GM12878 (cell line): ENCODE data around the gene ZNF592. TPM values are rescaled to one million over a fixed set of nuclear protein-coding genes. Genes with fewer than 3 reads are reported as not detected.

Source experiments
- ATAC-seq: fragments of 200-7000 bp; cut with Tn5 transposase; 3 replicates; pipeline ENCODE4 v1.9.1; 2020; ENCODE audit warnings: mild to moderate bottlenecking, moderate library complexity
- BruUV-seq: library from RNA; stranded (reverse); fragments of 400-500 nt; replicated peaks from 2 replicates; lab custom pipeline; 2021; lab: Mats Ljungman, UMichigan
- CTCF ChIA-PET: fragments of 300-600 bp; sonication (Branson Sonifier 250); formaldehyde crosslinking; extraction: SDS; loops from one replicate; lab custom pipeline; 2021; ENCODE audit warnings: inconsistent platforms; lab: Yijun Ruan, JAX
- POLR2A ChIA-PET: fragments of 350-600 bp; formaldehyde crosslinking; extraction: SDS; loops from one replicate; lab custom pipeline; 2021; ENCODE audit warnings: inconsistent platforms; lab: Charles Lee
- RAD21 ChIA-PET: fragments of 300-600 bp; sonication (Branson Sonifier 250); formaldehyde crosslinking; loops from one replicate; lab custom pipeline; 2023; ENCODE audit warnings: antibody characterized with exemption; ENCODE audit not compliant: unreplicated experiment; lab: Charles Lee
- SMC1A ChIA-PET: fragments of 300-600 bp; sonication (Branson Sonifier 250); formaldehyde crosslinking; loops from one replicate; lab custom pipeline; 2023; ENCODE audit not compliant: unreplicated experiment, uncharacterized antibody; lab: Charles Lee
- DNase-seq: peaks from one replicate; pipeline ENCODE4 v3.0.0-alpha.2; 2011; ENCODE audit warnings: low read depth, low spot score
- FAIRE-seq: peaks from 3 replicates; lab custom pipeline; 2011; peaks lifted over from hg19 to GRCh38; lab: Jason Lieb, UNC
- H2AFZ ChIP-seq: 2 replicates; pipeline ENCODE4 v1.6.0; 2011; ENCODE audit warnings: low read depth, low read length, control low read depth; ENCODE audit not compliant: control insufficient read depth
- H3K27ac ChIP-seq: 2 replicates; pipeline ENCODE4 v1.5.1; 2011; ENCODE audit warnings: control low read depth; ENCODE audit not compliant: control insufficient read depth, insufficient read depth
- H3K27me3 ChIP-seq, 2 experiments: replicated peaks in 1 of 2; 2 replicates each; pipeline versions ENCODE4 v1.6.0 to v1.6.1; 2011; ENCODE audit warnings: low read length in 1 of 2; ENCODE audit not compliant: control insufficient read depth in 2 of 2, insufficient read depth in 2 of 2
- H3K36me3 ChIP-seq, 2 experiments: 2 replicates each; pipeline ENCODE4 v1.5.1; 2011; ENCODE audit warnings: low read length in 1 of 2; ENCODE audit not compliant: control insufficient read depth in 2 of 2, insufficient read depth in 2 of 2
- H3K4me1 ChIP-seq: 2 replicates; pipeline ENCODE4 v1.6.1; 2011; ENCODE audit warnings: mild to moderate bottlenecking, low read length, moderate library complexity, mixed read lengths; ENCODE audit not compliant: control insufficient read depth, insufficient read depth
- H3K4me2 ChIP-seq: 2 replicates; pipeline ENCODE4 v1.6.0; 2011; ENCODE audit warnings: control low read depth; ENCODE audit not compliant: control insufficient read depth, insufficient read depth
- H3K4me3 ChIP-seq: fragments of 200-600 bp; sonication (generic); 2 replicates; pipeline ENCODE4 v1.5.1; 2016
- H3K79me2 ChIP-seq: 2 replicates; pipeline ENCODE4 v1.6.0; 2011; ENCODE audit warnings: low read length; ENCODE audit not compliant: control insufficient read depth, insufficient read depth
- H3K9ac ChIP-seq: 2 replicates; pipeline ENCODE4 v1.8.0; 2011; ENCODE audit warnings: low read length, control low read depth, mixed read lengths; ENCODE audit not compliant: control insufficient read depth, insufficient read depth
- H3K9me3 ChIP-seq: replicated peaks from 3 replicates; pipeline ENCODE4 v1.5.1; 2011; ENCODE audit warnings: mild to moderate bottlenecking, low read length; ENCODE audit not compliant: control insufficient read depth, insufficient read depth
- H4K20me1 ChIP-seq: 2 replicates; pipeline ENCODE4 v1.6.0; 2011; ENCODE audit not compliant: control insufficient read depth, insufficient read depth
- CREB1 ChIP-seq: IDR thresholded peaks from 2 replicates; pipeline ENCODE4 v1.6.1; 2012; ENCODE audit warnings: low read depth, mild to moderate bottlenecking, inconsistent platforms
- EED ChIP-seq: sonication (generic); IDR thresholded peaks from 2 replicates; pipeline ENCODE4 v1.6.1; 2016; ENCODE audit warnings: antibody characterized with exemption, low read depth
- ETV6 ChIP-seq, 2 experiments: fragments of 450-650 bp in 1 of 2; IDR thresholded peaks in 1 of 2; conservative IDR thresholded peaks in 1 of 2; 2 replicates each; pipeline ENCODE4 v1.6.1; 2014; ENCODE audit warnings: antibody characterized with exemption in 1 of 2, borderline replicate concordance in 1 of 2, low read depth in 1 of 2, mild to moderate bottlenecking in 1 of 2, moderate library complexity in 1 of 2
- GATAD2B ChIP-seq: fragments of 450-650 bp; conservative IDR thresholded peaks from 2 replicates; pipeline ENCODE4 v1.6.1; 2017; ENCODE audit warnings: low read depth, mild to moderate bottlenecking, moderate library complexity
- IKZF1 ChIP-seq: fragments of 450-650 bp; conservative IDR thresholded peaks from 2 replicates; pipeline ENCODE4 v1.6.1; 2017; ENCODE audit warnings: antibody characterized with exemption, mild to moderate bottlenecking
- JUNB ChIP-seq: IDR thresholded peaks from 2 replicates; pipeline ENCODE4 v1.6.1; 2016; ENCODE audit warnings: antibody characterized with exemption, mild to moderate bottlenecking
- MTA2 ChIP-seq: fragments of 450-650 bp; IDR thresholded peaks from 2 replicates; pipeline ENCODE4 v1.6.1; 2016; ENCODE audit warnings: low read depth, mild to moderate bottlenecking, moderate library complexity
- NR2F1 ChIP-seq: fragments of 450-650 bp; conservative IDR thresholded peaks from 2 replicates; pipeline ENCODE4 v1.6.1; 2017; ENCODE audit warnings: mild to moderate bottlenecking
- POLR2AphosphoS2 ChIP-seq: IDR thresholded peaks from 2 replicates; pipeline ENCODE4 v1.6.1; 2011; ENCODE audit warnings: low read depth, mild to moderate bottlenecking, low read length, improper control_type of control experiment, moderate library complexity
- RCOR1 ChIP-seq: conservative IDR thresholded peaks from 2 replicates; pipeline ENCODE4 v1.6.1; 2012; ENCODE audit warnings: low read depth, low read length, improper control_type of control experiment
- SIN3A ChIP-seq: IDR thresholded peaks from 2 replicates; pipeline ENCODE4 v1.6.1; 2012; ENCODE audit warnings: low read depth, low read length, improper control_type of control experiment
- TCF12 ChIP-seq: IDR thresholded peaks from 2 replicates; pipeline ENCODE4 v1.6.1; 2011; ENCODE audit warnings: low read depth, mild to moderate bottlenecking, low read length
- ZNF24 ChIP-seq: fragments of 450-650 bp; IDR thresholded peaks from 2 replicates; pipeline ENCODE4 v1.6.1; 2017; ENCODE audit warnings: antibody characterized with exemption, mild to moderate bottlenecking
- ZNF384 ChIP-seq: IDR thresholded peaks from 2 replicates; pipeline ENCODE4 v1.6.1; 2012; ENCODE audit warnings: low read depth, mild to moderate bottlenecking, low read length, improper control_type of control experiment, borderline replicate concordance
- ZSCAN29 ChIP-seq: fragments of 450-650 bp; IDR thresholded peaks from 2 replicates; pipeline ENCODE4 v1.6.1; 2017; ENCODE audit warnings: mild to moderate bottlenecking, moderate library complexity
- WGBS: methylation state at CpG from one replicate; pipeline ENCODE4 v1.1.6; 2016; ENCODE audit warnings: low lambda C conversion rate; ENCODE audit not compliant: insufficient replicate concordance, insufficient coverage; ENCODE audit errors: missing lambda C conversion rate; 5-methylcytosine and 5-hydroxymethylcytosine counted together
- in situ Hi-C: fragments of 300-500 bp; cut with MboI; formaldehyde crosslinking; loops from 9 replicates; pipeline ENCODE4 v1.14.3; 2018; ENCODE audit warnings: mixed read lengths
- intact Hi-C: fragments of 100-400 bp; cut with micrococcal nuclease; formaldehyde crosslinking; loops from one replicate; pipeline ENCODE4 v1.14.2; 2022; ENCODE audit not compliant: unreplicated experiment
- polyA plus RNA-seq, 11 experiments: library from polyadenylated mRNA; depleted of rRNA in 4 of 11; unstranded in 6 of 11; stranded (reverse) in 5 of 11; fragments of >200 nt; fragmentation: Nextera tagmentation in 4 of 11; fragmentation: Illumina TruSeq in 1 of 11; extraction: Ambion mirVana in 4 of 11; extraction: Trizol in 1 of 11; gene quantifications; 1 replicate in 1 of 11; 2 replicates in 10 of 11; pipeline versions ENCODE4 v1.2.1 to v1.2.3, GENCODE V29; 2011 to 2016; ENCODE audit warnings: inconsistent platforms in 2 of 11, missing spikeins in 2 of 11, low read depth in 1 of 11
- total RNA-seq, 4 experiments: library from RNA; depleted of rRNA in 3 of 4; stranded (reverse); fragments of >200 nt in 3 of 4; fragmentation: Illumina TruSeq in 1 of 4; extraction: Trizol in 1 of 4; gene quantifications; 2 replicates each; pipeline versions ENCODE4 v1.2.1 to v1.2.3, GENCODE V29; 2013 to 2021
- TF ChIP-seq, protein P1 (sequence below): fragments of 150-350 bp; IDR thresholded peaks from 2 replicates; pipeline ENCODE4 v1.6.1; 2014; ENCODE audit warnings: mild to moderate bottlenecking, low read depth, low read length
- TF ChIP-seq, protein P2 (sequence below): fragments of 450-650 bp; IDR thresholded peaks from 2 replicates; pipeline ENCODE4 v1.6.1; 2014; ENCODE audit warnings: mild to moderate bottlenecking
- TF ChIP-seq, protein P3 (sequence below): fragments of 450-650 bp; formaldehyde crosslinking; IDR thresholded peaks from 2 replicates; pipeline ENCODE4 v1.5.0; 2022; ENCODE audit warnings: mild to moderate bottlenecking, missing genetic modification characterization

ZNF592 gene
- total and polyA plus RNA-seq, 10 of the 15 experiments (the other 5 are each of a cell fraction or from before 2014, with no cell fraction given), result 0.95 to 23.7 (median 8.6) TPM

DNA sequence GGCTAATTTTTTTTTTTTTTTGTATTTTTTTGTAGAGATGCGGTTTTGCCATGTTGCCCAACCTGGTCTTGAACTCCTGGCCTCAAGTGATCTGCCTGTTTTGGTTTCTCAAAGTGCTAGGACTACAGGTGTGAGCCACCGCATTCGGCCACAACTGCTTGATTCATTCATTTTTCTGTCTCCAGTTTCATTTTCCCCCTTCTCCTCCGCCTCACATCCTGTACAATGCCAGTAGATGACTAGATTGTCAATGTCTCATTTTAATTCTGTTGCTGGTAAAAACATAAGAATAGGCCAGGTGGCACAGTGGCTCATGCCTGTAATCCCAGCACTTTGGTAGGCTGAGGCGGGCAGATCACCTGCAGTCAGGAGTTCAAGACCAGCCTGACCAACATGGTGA lies 12.0 kb upstream of the ZNF592 start:
- Histone ChIP-seq H2AFZ (no peak overlapping the region), H3K27me3 (no peaks in the 10 kb centered on the region), H3K9me3 (no peaks in the 10 kb centered on the region), H3K4me1 (peaks cover 28% of the 10 kb centered on the region), H3K27ac (peak overlapping the region; percentile 85), H3K9ac (no peak overlapping the region; the same call in 1 of the 2 replicates), H4K20me1 (no peaks in the 10 kb centered on the region), H3K36me3 (no peaks in the 10 kb centered on the region), H3K79me2 (no peaks in the 10 kb centered on the region), H3K4me2 (no peak overlapping the region; the same call in 1 of the 2 replicates), H3K4me3 (no peak overlapping the region)
- BruUV-seq, result no TSS peak
- DNase-seq (peak; percentile 96), FAIRE-seq (peak; percentile 87), ATAC-seq (peak; percentile 81)
- ChIA-PET SMC1A (interaction anchor here (1.0 to 6.6 kb wide), 7 partner anchors 9 to 53 kb away, joined by 3 to 60 read pairs (median 8); partner anchors contain the start of gene SEC11A), RAD21 (interaction anchor here (0.7 to 6.6 kb wide), 5 partner anchors 11 to 110 kb away, joined by 3 to 53 read pairs (median 9); partner anchors contain the start of gene SEC11A), CTCF (interaction anchor here (0.5 to 7.1 kb wide), 5 partner anchors 11 to 148 kb away, joined by 3 to 35 read pairs (median 4); partner anchors contain the start of gene SEC11A), POLR2A (interaction anchor here (0.5 to 5.1 kb wide), 10 partner anchors 11 to 576 kb away, joined by 3 to 27 read pairs (median 3); partner anchors contain the start of gene SEC11A)
- intact Hi-C loops (loop anchor here (1.0 kb wide), 1 partner anchor 12 kb away; the partner anchor contains the start of gene ZNF592), in situ Hi-C loops (no loop called here)
- 3% methylated on average over 5 of the region's 5 CpGs for WGBS
- TF ChIP-seq, protein P1, sequence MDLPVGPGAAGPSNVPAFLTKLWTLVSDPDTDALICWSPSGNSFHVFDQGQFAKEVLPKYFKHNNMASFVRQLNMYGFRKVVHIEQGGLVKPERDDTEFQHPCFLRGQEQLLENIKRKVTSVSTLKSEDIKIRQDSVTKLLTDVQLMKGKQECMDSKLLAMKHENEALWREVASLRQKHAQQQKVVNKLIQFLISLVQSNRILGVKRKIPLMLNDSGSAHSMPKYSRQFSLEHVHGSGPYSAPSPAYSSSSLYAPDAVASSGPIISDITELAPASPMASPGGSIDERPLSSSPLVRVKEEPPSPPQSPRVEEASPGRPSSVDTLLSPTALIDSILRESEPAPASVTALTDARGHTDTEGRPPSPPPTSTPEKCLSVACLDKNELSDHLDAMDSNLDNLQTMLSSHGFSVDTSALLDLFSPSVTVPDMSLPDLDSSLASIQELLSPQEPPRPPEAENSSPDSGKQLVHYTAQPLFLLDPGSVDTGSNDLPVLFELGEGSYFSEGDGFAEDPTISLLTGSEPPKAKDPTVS, result no peak
- 0 out of 2 replicates have a peak, but pooled peaks have one; percentile 53 for TF ChIP-seq RCOR1
- peak; percentile 19; the same call in 1 of the 2 replicates for TF ChIP-seq JUNB
- TF ChIP-seq, protein P2, sequence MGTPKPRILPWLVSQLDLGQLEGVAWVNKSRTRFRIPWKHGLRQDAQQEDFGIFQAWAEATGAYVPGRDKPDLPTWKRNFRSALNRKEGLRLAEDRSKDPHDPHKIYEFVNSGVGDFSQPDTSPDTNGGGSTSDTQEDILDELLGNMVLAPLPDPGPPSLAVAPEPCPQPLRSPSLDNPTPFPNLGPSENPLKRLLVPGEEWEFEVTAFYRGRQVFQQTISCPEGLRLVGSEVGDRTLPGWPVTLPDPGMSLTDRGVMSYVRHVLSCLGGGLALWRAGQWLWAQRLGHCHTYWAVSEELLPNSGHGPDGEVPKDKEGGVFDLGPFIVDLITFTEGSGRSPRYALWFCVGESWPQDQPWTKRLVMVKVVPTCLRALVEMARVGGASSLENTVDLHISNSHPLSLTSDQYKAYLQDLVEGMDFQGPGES, result no peak
- no peak for TF ChIP-seq CREB1
- no peak for TF ChIP-seq ZSCAN29
- TF ChIP-seq NR2F1, result 0 out of 2 replicates have a peak, but pooled peaks have one; percentile 8
- peak in 1 of 2 experiments; percentile 89; a peak in 2 of 4 replicates for TF ChIP-seq ETV6 (conservative IDR thresholded peaks at IDR 0.05 in 1 of 2, IDR thresholded peaks at IDR 0.05 in 1 of 2; ENCODE audit: borderline replicate concordance in 1 of 2, low read depth in 1 of 2)
- TF ChIP-seq TCF12, result peak; percentile 92
- 0 out of 2 replicates have a peak, but pooled peaks have one; percentile 59 for TF ChIP-seq ZNF384
- TF ChIP-seq, protein P3, sequence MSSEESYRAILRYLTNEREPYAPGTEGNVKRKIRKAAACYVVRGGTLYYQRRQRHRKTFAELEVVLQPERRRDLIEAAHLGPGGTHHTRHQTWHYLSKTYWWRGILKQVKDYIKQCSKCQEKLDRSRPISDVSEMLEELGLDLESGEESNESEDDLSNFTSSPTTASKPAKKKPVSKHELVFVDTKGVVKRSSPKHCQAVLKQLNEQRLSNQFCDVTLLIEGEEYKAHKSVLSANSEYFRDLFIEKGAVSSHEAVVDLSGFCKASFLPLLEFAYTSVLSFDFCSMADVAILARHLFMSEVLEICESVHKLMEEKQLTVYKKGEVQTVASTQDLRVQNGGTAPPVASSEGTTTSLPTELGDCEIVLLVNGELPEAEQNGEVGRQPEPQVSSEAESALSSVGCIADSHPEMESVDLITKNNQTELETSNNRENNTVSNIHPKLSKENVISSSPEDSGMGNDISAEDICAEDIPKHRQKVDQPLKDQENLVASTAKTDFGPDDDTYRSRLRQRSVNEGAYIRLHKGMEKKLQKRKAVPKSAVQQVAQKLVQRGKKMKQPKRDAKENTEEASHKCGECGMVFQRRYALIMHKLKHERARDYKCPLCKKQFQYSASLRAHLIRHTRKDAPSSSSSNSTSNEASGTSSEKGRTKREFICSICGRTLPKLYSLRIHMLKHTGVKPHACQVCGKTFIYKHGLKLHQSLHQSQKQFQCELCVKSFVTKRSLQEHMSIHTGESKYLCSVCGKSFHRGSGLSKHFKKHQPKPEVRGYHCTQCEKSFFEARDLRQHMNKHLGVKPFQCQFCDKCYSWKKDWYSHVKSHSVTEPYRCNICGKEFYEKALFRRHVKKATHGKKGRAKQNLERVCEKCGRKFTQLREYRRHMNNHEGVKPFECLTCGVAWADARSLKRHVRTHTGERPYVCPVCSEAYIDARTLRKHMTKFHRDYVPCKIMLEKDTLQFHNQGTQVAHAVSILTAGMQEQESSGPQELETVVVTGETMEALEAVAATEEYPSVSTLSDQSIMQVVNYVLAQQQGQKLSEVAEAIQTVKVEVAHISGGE, result no peak
- no peak for TF ChIP-seq SIN3A
- no peak for TF ChIP-seq POLR2AphosphoS2
- TF ChIP-seq EED, result peak; percentile 66
- peak; percentile 51 for TF ChIP-seq IKZF1
- TF ChIP-seq MTA2, result peak; percentile 74; the same call in 1 of the 2 replicates
- TF ChIP-seq GATAD2B, result peak; percentile 46; the same call in 1 of the 2 replicates
- peak; percentile 94 for TF ChIP-seq ZNF24
